ENCODE results near the gene PDE4D.

GRCh38 chr5:59199868-59200267 lies 693.7 kb downstream of the PDE4D start:
- no peak for TF ChIP-seq EZH2 (optimal IDR thresholded peaks at IDR 0.05; ENCODE audit: low read depth, low read length)
- TF ChIP-seq CTCF (IDR thresholded peaks at IDR 0.05; ENCODE audit: low read length) = no peak
- TF ChIP-seq EZH2phosphoT487 (IDR thresholded peaks at IDR 0.05; ENCODE audit: low read length) = no peak

All from MM.1S (cell line).